Metanephros (tissue), 1 donor: ENCODE measurements around the gene DNAJC8. TPM values are rescaled to one million over a fixed set of nuclear protein-coding genes. Genes with fewer than 3 reads are reported as not detected.

Source experiments
- total RNA-seq: library from RNA; depleted of rRNA; stranded (reverse); fragments of >200 nt; gene quantifications from one replicate; pipeline ENCODE4 v1.2.3, GENCODE V29; 2014

DNAJC8 gene, protein sequence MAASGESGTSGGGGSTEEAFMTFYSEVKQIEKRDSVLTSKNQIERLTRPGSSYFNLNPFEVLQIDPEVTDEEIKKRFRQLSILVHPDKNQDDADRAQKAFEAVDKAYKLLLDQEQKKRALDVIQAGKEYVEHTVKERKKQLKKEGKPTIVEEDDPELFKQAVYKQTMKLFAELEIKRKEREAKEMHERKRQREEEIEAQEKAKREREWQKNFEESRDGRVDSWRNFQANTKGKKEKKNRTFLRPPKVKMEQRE
- 26.8 TPM for total RNA-seq

DNA sequence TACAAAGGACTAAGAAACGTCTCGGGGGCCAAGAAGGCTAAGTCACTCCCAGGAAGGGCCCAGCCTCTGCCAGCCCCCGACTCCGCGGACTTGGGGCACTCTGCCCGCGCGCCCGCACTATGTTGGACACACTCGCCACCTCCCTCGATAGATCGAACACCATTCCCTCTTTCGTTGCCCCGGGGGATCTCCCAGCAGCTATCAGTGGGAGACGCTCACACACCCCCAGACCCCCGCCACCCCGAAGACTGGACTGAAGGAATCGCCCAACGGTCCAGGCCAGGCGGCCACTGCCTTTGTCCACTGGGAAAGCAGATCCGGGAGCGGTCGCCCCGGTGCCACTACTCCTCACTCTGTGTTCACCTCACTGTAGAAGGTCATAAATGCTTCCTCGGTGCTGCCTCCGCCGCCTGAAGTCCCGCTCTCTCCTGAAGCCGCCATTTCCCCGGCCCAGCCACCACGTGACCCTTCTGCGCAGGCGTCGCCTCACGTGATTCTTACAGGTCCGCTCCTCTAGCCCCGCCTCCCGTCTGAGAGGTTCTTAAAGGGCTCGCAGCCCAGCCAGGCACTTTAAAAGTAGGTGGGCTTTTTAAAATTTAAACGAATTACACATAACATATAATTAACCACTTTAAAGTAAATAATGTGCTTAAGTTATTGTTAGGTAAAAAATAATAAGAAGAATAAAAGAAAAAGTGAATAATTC is at the start of gene DNAJC8:
Gene DNAJC8, minus strand, starts transcription at position 472 of the 706 bp plus-strand sequence. Its CDS starts 31 bp downstream, at position 441.

DNA sequence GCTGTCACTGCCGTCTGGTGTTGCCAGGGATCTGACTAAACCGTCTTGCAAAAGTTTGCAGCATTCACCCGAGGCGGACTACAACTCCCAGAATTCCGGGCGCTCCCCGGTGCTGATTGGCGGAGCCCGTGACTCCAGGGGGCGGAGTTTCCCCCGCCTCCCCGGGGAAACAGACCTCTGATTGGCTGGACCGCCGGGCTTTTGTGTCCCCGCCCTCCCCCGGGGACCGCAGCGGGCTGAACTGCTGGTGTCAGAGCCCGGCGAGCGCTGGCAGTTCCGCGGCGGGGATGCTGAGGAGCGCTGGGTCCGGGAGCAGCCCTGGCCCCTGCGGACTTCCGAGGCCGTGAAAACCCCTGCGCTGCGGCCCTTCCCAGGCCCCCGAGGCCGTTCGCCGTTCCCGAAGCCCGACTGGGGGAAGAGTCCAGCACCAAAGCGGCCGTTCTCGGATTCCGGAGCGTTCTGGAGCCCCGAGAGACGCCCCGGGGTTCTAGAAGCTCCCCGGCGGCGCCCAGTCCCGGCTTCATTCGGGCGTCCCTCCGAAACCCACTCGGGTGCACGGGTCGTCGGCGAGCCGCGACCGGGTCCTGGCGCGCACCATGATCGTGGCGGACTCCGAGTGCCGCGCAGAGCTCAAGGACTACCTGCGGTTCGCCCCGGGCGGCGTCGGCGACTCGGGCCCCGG is 26.6 kb upstream of the DNAJC8 start, which contains the start of gene SESN2:
Gene SESN2, plus strand, starts transcription at position 267 of the 682 bp plus-strand sequence. Its CDS starts 330 bp downstream, at position 597.

DNA sequence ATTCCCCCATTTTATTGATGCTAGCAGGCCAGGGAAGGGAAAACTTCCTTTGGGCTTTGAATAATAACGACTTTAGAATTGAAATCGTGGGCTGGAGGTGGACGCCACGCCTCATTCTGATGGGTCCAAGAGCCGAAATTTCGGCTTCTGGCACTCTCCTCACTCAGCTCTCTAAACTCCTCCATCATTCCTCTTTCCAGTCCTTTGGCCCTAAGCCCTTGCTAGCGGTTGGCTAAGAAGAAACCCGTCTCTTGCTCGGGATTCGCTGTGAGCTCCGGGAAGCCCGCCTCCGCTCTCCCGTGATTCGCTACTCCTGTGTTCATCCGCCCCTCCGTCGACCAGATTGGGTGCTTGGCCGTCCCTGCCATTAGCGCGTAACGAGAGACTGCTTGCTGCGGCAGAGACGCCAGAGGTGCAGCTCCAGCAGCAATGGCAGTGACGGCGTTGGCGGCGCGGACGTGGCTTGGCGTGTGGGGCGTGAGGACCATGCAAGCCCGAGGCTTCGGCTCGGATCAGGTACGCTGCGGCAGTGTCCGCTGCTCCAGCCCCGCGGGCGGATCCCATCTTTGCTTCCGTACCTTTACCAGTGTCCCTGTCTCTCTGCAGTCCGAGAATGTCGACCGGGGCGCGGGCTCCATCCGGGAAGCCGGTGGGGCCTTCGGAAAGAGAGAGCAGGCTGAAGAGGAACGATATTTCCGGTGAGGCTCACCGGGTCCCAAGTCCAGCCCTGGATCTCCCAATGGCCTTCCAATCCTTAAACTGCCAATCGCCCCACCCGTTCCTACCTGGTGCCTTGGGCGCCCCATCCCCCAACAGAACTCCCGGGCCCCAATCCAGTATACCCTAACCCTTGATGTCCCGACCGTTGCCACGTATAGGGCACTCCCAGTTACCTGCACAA is 3.2 kb upstream of the DNAJC8 start, which contains the start of gene ATP5IF1:
Gene ATP5IF1, plus strand, starts transcription at position 370 of the 901 bp plus-strand sequence. Its CDS starts 60 bp downstream, at position 430.

DNA sequence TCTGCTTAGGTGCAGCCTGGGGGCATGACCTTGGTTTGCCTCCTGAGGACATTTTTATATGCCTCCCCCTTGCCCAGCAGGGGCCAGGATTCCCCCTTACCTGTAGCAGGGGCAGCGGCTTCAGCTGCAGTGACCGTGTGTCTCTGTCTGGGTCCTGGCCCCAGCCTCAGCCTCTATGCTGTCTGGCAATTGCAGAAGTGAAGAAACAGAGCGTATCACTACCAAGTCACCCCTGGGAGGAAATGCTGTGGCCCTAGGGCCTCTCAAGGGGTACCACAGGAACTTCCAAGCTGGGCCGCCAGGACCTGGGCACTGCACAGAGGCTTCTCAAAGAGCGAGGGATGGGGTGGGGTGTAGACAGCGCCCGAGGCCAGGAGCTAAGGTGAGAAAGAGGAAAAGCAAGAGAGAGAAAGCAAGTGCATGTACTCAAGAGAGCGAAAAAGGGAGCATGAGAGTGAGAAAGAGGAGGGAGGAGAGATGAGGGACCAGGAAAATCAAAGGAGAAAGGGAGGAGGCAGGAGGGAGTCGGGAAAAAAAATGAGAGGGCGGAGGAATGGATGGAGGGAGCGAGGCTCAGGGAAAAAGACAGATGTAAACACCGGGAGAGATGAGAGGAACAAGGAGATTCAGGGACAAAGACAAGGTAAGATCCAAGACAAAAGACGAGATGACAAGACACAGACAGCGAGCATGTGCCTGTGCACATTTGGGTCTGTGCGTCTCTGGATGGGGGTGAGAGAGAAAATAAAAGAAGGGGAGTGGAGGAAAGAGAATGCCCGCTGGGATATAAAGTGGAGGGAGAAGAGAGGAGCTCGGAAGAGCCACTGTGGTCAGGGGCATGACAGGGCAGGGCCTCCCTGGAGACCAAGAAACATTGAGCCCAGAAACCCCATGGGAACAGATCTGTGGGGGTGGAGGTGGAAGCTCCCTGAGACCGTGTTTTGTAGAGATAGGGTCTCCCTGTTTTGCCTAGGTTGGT is 56.0 kb downstream of the DNAJC8 start, which contains the start of gene PTAFR:
Gene PTAFR, minus strand, starts transcription at position 199 of the 979 bp plus-strand sequence. CDS start 25,669 bp downstream, outside the sequence.

Other genes starting within 250 kb of the DNAJC8 start
- gene EYA3, start 144.4 kb downstream of the DNAJC8 start, total RNA-seq: 49.4 TPM
- gene PTAFR, start 56.3 kb downstream of the DNAJC8 start, total RNA-seq: 4.8 TPM
- 120 TPM for gene ATP5IF1, start 3.1 kb upstream of the DNAJC8 start, total RNA-seq
- gene SESN2, start 26.5 kb upstream of the DNAJC8 start, total RNA-seq: 12.6 TPM
- 15.9 TPM for gene MED18, start 96.0 kb upstream of the DNAJC8 start, total RNA-seq
- 21.0 TPM for gene PHACTR4, start 136.7 kb upstream of the DNAJC8 start, total RNA-seq